Hepatocyte (in vitro differentiated cells): ENCODE results near the gene ARSG. TPM values are rescaled to one million over a fixed set of nuclear protein-coding genes. Genes with fewer than 3 reads are reported as not detected.

Experiments used
- DNase-seq: peaks from one replicate; pipeline ENCODE4 v3.0.0-alpha.2; 2016; ENCODE audit warnings: low spot score
- H2AFZ ChIP-seq: fragments of 200-600 bp; sonication (generic); 2 replicates; pipeline ENCODE4 v1.6.0; 2016; ENCODE audit warnings: antibody characterized with exemption, mild to moderate bottlenecking
- H3K27ac ChIP-seq: fragments of 200-600 bp; sonication (generic); 2 replicates; pipeline ENCODE4 v1.5.1; 2016; ENCODE audit warnings: mild to moderate bottlenecking
- H3K27me3 ChIP-seq: fragments of 200-600 bp; sonication (generic); 2 replicates; pipeline ENCODE4 v1.6.1; 2016
- H3K36me3 ChIP-seq: fragments of 200-600 bp; sonication (generic); replicated peaks from 2 replicates; pipeline ENCODE4 v1.5.1; 2016; ENCODE audit warnings: low read depth; ENCODE audit not compliant: insufficient read depth
- H3K4me1 ChIP-seq: fragments of 200-600 bp; sonication (generic); 2 replicates; pipeline ENCODE4 v1.5.1; 2016; ENCODE audit warnings: mild to moderate bottlenecking, moderate library complexity; ENCODE audit not compliant: insufficient read depth
- H3K4me2 ChIP-seq: fragments of 200-600 bp; sonication (generic); 2 replicates; pipeline ENCODE4 v1.6.0; 2016
- H3K4me3 ChIP-seq: fragments of 200-600 bp; sonication (generic); 2 replicates; pipeline ENCODE4 v1.5.1; 2016; ENCODE audit warnings: mild to moderate bottlenecking
- H3K79me2 ChIP-seq: fragments of 200-600 bp; sonication (generic); 2 replicates; pipeline ENCODE4 v1.6.0; 2017; ENCODE audit warnings: mild to moderate bottlenecking
- H3K9me2 ChIP-seq: fragments of 200-600 bp; sonication (generic); replicated peaks from 2 replicates; pipeline ENCODE4 v1.6.0; 2017; ENCODE audit warnings: mild to moderate bottlenecking; ENCODE audit not compliant: insufficient read depth
- H3K9me3 ChIP-seq: fragments of 200-600 bp; sonication (generic); 2 replicates; pipeline ENCODE4 v1.5.1; 2016; ENCODE audit warnings: low read depth, mild to moderate bottlenecking
- H4K20me1 ChIP-seq: fragments of 200-600 bp; sonication (generic); 2 replicates; pipeline ENCODE4 v1.6.0; 2016; ENCODE audit warnings: mild to moderate bottlenecking; ENCODE audit not compliant: insufficient read depth, poor library complexity, severe bottlenecking
- CTCF ChIP-seq: fragments of 200-600 bp; sonication (generic); IDR thresholded peaks from 2 replicates; pipeline ENCODE4 v1.5.1; 2016; ENCODE audit warnings: antibody characterized with exemption, mild to moderate bottlenecking; ENCODE audit not compliant: poor library complexity
- EZH2 ChIP-seq: fragments of 200-600 bp; sonication (generic); IDR thresholded peaks from 2 replicates; pipeline ENCODE4 v1.6.1; 2016; ENCODE audit warnings: antibody characterized with exemption, mild to moderate bottlenecking, borderline replicate concordance
- EZH2phosphoT487 ChIP-seq: fragments of 200-600 bp; sonication (generic); IDR thresholded peaks from one replicate; pipeline ENCODE4 v1.6.1; 2018; ENCODE audit warnings: antibody characterized with exemption, mild to moderate bottlenecking, low read depth, moderate library complexity; ENCODE audit not compliant: unreplicated experiment, severe bottlenecking
- WGBS: methylation state at CpG from one replicate; pipeline ENCODE4 v1.1.6; 2016; ENCODE audit warnings: low lambda C conversion rate; ENCODE audit errors: missing lambda C conversion rate; 5-methylcytosine and 5-hydroxymethylcytosine counted together
- polyA plus RNA-seq: library from polyadenylated mRNA; unstranded; fragments of >200 nt; fragmentation: Nextera tagmentation; extraction: Ambion mirVana; gene quantifications from 2 replicates; pipeline ENCODE4 v1.2.1, GENCODE V29; 2016
- total RNA-seq: library from RNA; depleted of rRNA; stranded (reverse); fragments of >200 nt; gene quantifications from 2 replicates; pipeline ENCODE4 v1.2.3, GENCODE V29; 2014

The ARSG gene
- total and polyA plus RNA-seq, 2 experiments from 2014 or later: 1.3 to 1.4 TPM

GRCh38 chr17:68417317-68417716 is 126.0 kb downstream of the ARSG start:
- TF ChIP-seq CTCF (no peak), EZH2 (no peak), EZH2phosphoT487 (no peak)
- Histone ChIP-seq H3K4me3 (no peak overlapping the region), H3K4me1 (no peaks in the 10 kb centered on the region), H3K27me3 (no peaks in the 10 kb centered on the region), H3K27ac (no peak overlapping the region), H2AFZ (no peak overlapping the region), H3K36me3 (no peaks in the 10 kb centered on the region), H4K20me1 (no peaks in the 10 kb centered on the region), H3K4me2 (no peak overlapping the region), H3K9me2 (no peaks in the 10 kb centered on the region), H3K79me2 (no peaks in the 10 kb centered on the region), H3K9me3 (peaks cover 5% of the 10 kb centered on the region)
- DNase-seq: no peak
- 99% methylated on average over 3 of the region's 3 CpGs for WGBS

- Histone ChIP-seq H3K9me2 (no peaks in the 10 kb centered on the region), H3K36me3 (no peaks in the 10 kb centered on the region), H3K4me1 (no peaks in the 10 kb centered on the region), H4K20me1 (no peaks in the 10 kb centered on the region), H3K4me2 (no peak overlapping the region), H3K4me3 (no peak overlapping the region), H3K27me3 (no peaks in the 10 kb centered on the region), H3K27ac (no peak overlapping the region), H2AFZ (no peak overlapping the region), H3K79me2 (no peaks in the 10 kb centered on the region), H3K9me3 (peaks cover 5% of the 10 kb centered on the region)
- TF ChIP-seq EZH2: no peak
- no peak for DNase-seq
- 91% methylated on average over 4 of the region's 4 CpGs for WGBS
These were observed 127.6 kb downstream of the ARSG start for GRCh38 chr17:68418876-68419275.

- Histone ChIP-seq H3K4me2 (no peak overlapping the region), H3K9me3 (peaks cover 5% of the 10 kb centered on the region), H4K20me1 (no peaks in the 10 kb centered on the region), H3K4me3 (no peak overlapping the region), H3K27ac (no peak overlapping the region), H3K36me3 (no peaks in the 10 kb centered on the region), H3K79me2 (no peaks in the 10 kb centered on the region), H3K9me2 (no peaks in the 10 kb centered on the region), H3K27me3 (no peaks in the 10 kb centered on the region), H2AFZ (no peak overlapping the region), H3K4me1 (no peaks in the 10 kb centered on the region)
- TF ChIP-seq EZH2phosphoT487 (no peak), EZH2 (no peak), CTCF (no peak)
- WGBS: 94% methylated on average over 14 of the region's 14 CpGs
- no peak for DNase-seq
These were observed 128.8 kb downstream of the ARSG start for GRCh38 chr17:68420065-68420464.

GRCh38 chr17:68421486-68421885 is 130.2 kb downstream of the ARSG start:
- WGBS: 93% methylated on average over 9 of the region's 9 CpGs
- Histone ChIP-seq H4K20me1 (no peaks in the 10 kb centered on the region), H3K27ac (no peak overlapping the region), H3K9me2 (no peaks in the 10 kb centered on the region), H3K36me3 (no peaks in the 10 kb centered on the region), H3K9me3 (no peaks in the 10 kb centered on the region), H2AFZ (no peak overlapping the region), H3K4me3 (no peak overlapping the region), H3K4me2 (no peak overlapping the region), H3K4me1 (no peaks in the 10 kb centered on the region), H3K79me2 (no peaks in the 10 kb centered on the region), H3K27me3 (no peaks in the 10 kb centered on the region)
- no peak for DNase-seq
- TF ChIP-seq CTCF (no peak), EZH2 (no peak), EZH2phosphoT487 (no peak)
